Esophagus squamous epithelium (tissue), 5 donors: ENCODE measurements around the gene SV2C. TPM values are rescaled to one million over a fixed set of nuclear protein-coding genes. Genes with fewer than 3 reads are reported as not detected.

Source experiments
- DNase-seq: peaks from one replicate; lab custom pipeline; 2025; lab: John Stamatoyannopoulos, UW
- H3K27ac ChIP-seq, 4 donors: fragments of 200-600 bp; sonication (generic); one replicate each; pipeline ENCODE4 v1.5.1; 2016 to 2019; ENCODE audit warnings: mild to moderate bottlenecking in 1 of 4
- H3K27me3 ChIP-seq, 4 donors: fragments of 200-600 bp; sonication (generic); 1 replicate in 3 of 4; 2 replicates in 1 of 4; pipeline versions ENCODE4 v1.5.1 to v1.6.0; 2017 to 2021; ENCODE audit warnings: antibody characterized with exemption in 1 of 4
- H3K36me3 ChIP-seq, 3 donors: fragments of 200-600 bp; sonication (generic); one replicate each; pipeline ENCODE4 v1.5.1; 2016 to 2019
- H3K4me1 ChIP-seq, 3 donors: fragments of 200-600 bp; sonication (generic); one replicate each; pipeline ENCODE4 v1.5.1; 2017 to 2019
- H3K4me3 ChIP-seq, 4 donors: fragments of 200-600 bp; sonication (generic); 1 replicate in 3 of 4; 2 replicates in 1 of 4; pipeline ENCODE4 v1.5.1; 2016 to 2019; ENCODE audit warnings: mild to moderate bottlenecking in 2 of 4, moderate library complexity in 1 of 4
- H3K9me3 ChIP-seq, 3 donors: fragments of 200-600 bp; sonication (generic); one replicate each; pipeline ENCODE4 v1.5.1; 2016 to 2019
- POLR2A ChIP-seq, 4 donors: fragments of 450-650 bp; IDR thresholded peaks; one replicate each; pipeline ENCODE4 v1.6.1; 2017; ENCODE audit warnings: antibody characterized with exemption in 4 of 4, mild to moderate bottlenecking in 4 of 4, moderate library complexity in 3 of 4
- WGBS, 2 donors: methylation state at CpG; one replicate each; pipeline ENCODE4 v1.1.5; 2018; 5-methylcytosine and 5-hydroxymethylcytosine counted together
- intact Hi-C: fragments of 100-400 bp; cut with DNase I; formaldehyde crosslinking; loops from one replicate; pipeline ENCODE4 v1.15.0; 2022
- total RNA-seq, 4 donors: library from RNA; depleted of rRNA; stranded (reverse); fragments of >200 nt; gene quantifications; one replicate each; pipeline ENCODE4 v1.1.0, GENCODE V29; 2016
- TF ChIP-seq, protein P1 (sequence below), 6 experiments: fragments of 450-650 bp in 4 of 6; fragments of 200-600 bp in 2 of 6; sonication (generic) in 2 of 6; IDR thresholded peaks; one replicate each; pipeline ENCODE4 v1.5.1; 2016 to 2019; ENCODE audit warnings: antibody characterized with exemption in 6 of 6, mild to moderate bottlenecking in 4 of 6, moderate library complexity in 4 of 6
- donor health status: DM: yes; HTN: yes; CAD: no.

SV2C gene
- total RNA-seq, 4 donors from 2014 or later = under 0.01 to 0.26 (median 0.06) TPM

DNA sequence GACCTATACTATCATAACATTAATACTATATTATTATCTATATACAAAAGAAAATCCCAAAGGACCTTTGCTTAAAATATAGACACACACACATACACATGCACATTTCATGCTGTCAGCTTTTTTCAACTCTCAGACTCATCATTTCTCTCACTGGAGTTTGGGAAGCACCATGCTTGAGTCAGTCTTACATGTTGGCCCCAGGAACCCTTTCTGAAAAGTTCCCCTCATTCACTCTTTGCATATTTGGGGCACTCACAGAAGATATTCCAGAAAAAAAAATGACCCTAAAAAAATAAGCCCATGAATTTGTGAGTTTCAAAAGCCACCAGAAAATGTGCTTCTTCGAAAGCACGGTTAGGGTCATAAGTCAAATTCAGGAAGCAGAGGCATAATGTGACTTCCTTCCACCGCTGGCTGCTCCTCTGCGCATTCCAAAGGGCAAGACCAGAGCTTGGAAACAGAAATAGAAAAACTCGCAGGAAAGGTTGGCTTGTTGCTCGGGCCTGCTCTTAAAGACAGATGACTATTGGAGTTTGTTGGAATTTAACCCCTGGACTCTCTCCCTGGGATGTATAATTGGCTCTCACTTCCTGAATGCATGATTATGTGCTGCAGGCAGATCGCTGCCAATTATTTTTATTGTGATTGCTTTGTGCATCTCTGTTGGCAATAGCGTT is 190.2 kb downstream of the SV2C start:
- H3K4me1 ChIP-seq = peaks cover 0 to 3% (median 0%) of the 10 kb centered on the region in 3 donors
- H3K9me3 ChIP-seq = no peaks in the 10 kb centered on the region
- no peaks in the 10 kb centered on the region for H3K27me3 ChIP-seq
- no peak overlapping the region for H3K27ac ChIP-seq
- no peak for DNase-seq
- intact Hi-C loops = no loop called here
- no peak overlapping the region for H3K4me3 ChIP-seq
- 58 to 65% methylated on average over 8 of the region's 8 CpGs for WGBS, 2 donors
- no peaks in the 10 kb centered on the region for H3K36me3 ChIP-seq
- TF ChIP-seq POLR2A (IDR thresholded peaks at IDR 0.05) = no peak
- TF ChIP-seq, protein P1, sequence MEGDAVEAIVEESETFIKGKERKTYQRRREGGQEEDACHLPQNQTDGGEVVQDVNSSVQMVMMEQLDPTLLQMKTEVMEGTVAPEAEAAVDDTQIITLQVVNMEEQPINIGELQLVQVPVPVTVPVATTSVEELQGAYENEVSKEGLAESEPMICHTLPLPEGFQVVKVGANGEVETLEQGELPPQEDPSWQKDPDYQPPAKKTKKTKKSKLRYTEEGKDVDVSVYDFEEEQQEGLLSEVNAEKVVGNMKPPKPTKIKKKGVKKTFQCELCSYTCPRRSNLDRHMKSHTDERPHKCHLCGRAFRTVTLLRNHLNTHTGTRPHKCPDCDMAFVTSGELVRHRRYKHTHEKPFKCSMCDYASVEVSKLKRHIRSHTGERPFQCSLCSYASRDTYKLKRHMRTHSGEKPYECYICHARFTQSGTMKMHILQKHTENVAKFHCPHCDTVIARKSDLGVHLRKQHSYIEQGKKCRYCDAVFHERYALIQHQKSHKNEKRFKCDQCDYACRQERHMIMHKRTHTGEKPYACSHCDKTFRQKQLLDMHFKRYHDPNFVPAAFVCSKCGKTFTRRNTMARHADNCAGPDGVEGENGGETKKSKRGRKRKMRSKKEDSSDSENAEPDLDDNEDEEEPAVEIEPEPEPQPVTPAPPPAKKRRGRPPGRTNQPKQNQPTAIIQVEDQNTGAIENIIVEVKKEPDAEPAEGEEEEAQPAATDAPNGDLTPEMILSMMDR (IDR thresholded peaks at IDR 0.05) = no peak

DNA sequence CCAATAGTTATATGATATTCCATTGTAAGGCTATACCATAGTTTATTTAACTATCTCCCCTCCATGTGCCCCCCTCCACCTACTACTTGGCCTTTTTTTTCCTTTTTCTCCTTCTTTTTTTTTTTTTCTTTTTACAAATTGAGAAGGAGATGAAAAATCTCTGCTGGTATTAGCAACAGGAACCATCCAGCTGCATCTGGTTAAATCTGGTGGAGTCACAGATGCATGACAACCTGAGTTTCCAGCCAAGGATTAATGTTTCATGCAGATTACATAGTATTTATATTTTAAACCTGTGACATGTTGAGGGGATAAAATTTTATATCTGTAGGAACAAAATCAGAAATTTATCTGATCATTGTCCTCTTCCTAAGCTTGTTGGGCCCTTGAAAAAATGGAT is 191.4 kb downstream of the SV2C start:
- no peak overlapping the region for H3K27ac ChIP-seq
- no peak for DNase-seq
- no peaks in the 10 kb centered on the region for H3K36me3 ChIP-seq
- TF ChIP-seq POLR2A (IDR thresholded peaks at IDR 0.05) = no peak
- TF ChIP-seq, protein P1 (IDR thresholded peaks at IDR 0.05) = no peak
- intact Hi-C loops = no loop called here
- no peak overlapping the region for H3K4me3 ChIP-seq
- no peaks in the 10 kb centered on the region for H3K9me3 ChIP-seq
- no peaks in the 10 kb centered on the region for H3K27me3 ChIP-seq
- H3K4me1 ChIP-seq = peaks cover 0 to 3% (median 0%) of the 10 kb centered on the region in 3 donors

DNA sequence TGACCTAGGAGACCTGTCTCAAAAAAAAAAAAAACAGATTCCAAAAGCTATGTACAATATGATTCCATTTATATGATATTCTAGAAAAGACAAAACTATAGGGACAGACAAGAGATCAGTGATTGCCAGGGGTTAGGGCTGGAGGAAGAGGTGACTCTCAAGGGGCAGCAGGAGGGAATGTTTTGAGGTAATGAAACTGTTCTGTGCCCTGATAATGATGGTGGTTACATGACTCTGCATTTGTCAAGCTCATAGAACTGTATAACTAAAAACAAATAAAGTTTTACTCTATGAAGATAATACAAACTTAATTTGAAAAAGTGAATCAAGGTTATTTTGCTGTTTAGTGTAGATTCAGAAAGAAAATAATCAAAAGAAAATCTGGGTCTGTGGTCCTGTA is 194.6 kb downstream of the SV2C start:
- no peaks in the 10 kb centered on the region for H3K36me3 ChIP-seq
- no peaks in the 10 kb centered on the region for H3K27me3 ChIP-seq
- no peak for DNase-seq
- H3K4me3 ChIP-seq = no peak overlapping the region
- peaks cover 0 to 4% (median 0%) of the 10 kb centered on the region in 3 donors for H3K4me1 ChIP-seq
- TF ChIP-seq POLR2A (IDR thresholded peaks at IDR 0.05) = no peak
- TF ChIP-seq, protein P1 (IDR thresholded peaks at IDR 0.05) = no peak
- intact Hi-C loops = no loop called here
- no peak overlapping the region for H3K27ac ChIP-seq
- no peaks in the 10 kb centered on the region for H3K9me3 ChIP-seq

DNA sequence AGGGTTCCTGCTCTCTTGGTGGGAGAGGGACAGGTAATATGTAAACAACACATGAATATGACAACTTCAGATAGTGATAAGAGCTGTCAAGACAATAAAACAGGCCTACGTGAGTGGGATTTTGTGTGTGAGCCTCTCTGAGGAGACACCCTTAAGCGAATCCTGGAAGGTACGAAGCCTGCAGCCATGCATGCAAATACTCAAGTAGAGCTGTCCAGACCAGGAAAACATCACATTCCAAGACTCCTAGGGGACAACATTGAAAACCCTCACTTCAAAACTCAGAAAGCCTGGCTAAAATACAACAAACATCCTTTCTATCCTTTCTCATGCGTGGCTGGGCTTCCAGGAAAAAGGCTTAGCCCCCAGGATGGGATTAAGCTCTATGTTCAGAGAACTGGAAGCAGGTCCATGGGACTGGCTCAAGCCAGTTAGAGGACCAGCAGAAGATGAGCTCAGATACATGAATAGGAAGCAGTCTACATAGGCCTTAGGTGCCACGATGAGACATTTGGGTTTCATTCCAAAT is 195.1 kb downstream of the SV2C start:
- peaks cover 0 to 10% (median 0%) of the 10 kb centered on the region in 3 donors for H3K4me1 ChIP-seq
- no peaks in the 10 kb centered on the region for H3K9me3 ChIP-seq
- intact Hi-C loops = no loop called here
- H3K4me3 ChIP-seq = no peak overlapping the region
- WGBS, 2 donors = 88% methylated on average over 5 of the region's 5 CpGs
- no peaks in the 10 kb centered on the region for H3K27me3 ChIP-seq
- TF ChIP-seq, protein P1 (IDR thresholded peaks at IDR 0.05) = no peak
- no peak for TF ChIP-seq POLR2A (IDR thresholded peaks at IDR 0.05)
- DNase-seq = no peak
- no peaks in the 10 kb centered on the region for H3K36me3 ChIP-seq
- no peak overlapping the region for H3K27ac ChIP-seq

DNA sequence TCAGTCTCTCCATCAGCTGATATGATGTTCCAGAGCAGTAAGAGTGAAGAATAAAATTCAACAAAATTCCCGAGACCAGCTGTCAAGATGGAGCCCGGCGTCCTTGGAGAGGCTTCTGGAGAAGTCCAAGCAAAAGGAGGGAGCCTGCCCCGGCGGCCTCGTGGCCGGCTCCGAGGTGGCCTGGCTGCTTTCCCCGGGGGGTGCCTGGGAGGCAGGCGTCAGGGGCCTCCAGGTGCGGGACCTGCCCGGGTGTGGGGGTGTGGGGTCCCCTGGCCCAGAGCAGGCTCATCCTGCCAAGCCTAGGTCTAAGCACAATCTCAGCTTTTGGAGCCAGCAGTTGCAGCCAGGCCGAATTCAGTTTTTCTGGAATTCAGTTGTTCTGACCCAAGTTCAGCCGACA is 197.3 kb downstream of the SV2C start:
- H3K27me3 ChIP-seq = no peaks in the 10 kb centered on the region
- H3K4me3 ChIP-seq = no peak overlapping the region
- H3K4me1 ChIP-seq = peaks cover 0 to 16% (median 0%) of the 10 kb centered on the region in 3 donors
- intact Hi-C loops = no loop called here
- no peaks in the 10 kb centered on the region for H3K36me3 ChIP-seq
- no peak for DNase-seq
- no peaks in the 10 kb centered on the region for H3K9me3 ChIP-seq
- TF ChIP-seq, protein P1 (IDR thresholded peaks at IDR 0.05) = no peak
- no peak for TF ChIP-seq POLR2A (IDR thresholded peaks at IDR 0.05)
- WGBS, 2 donors = 96% methylated on average over 4 of the region's 14 CpGs; no CpG with 5 or more reads in 1 of the 2 donors
- no peak overlapping the region for H3K27ac ChIP-seq
